ENCODE measurements around the gene RBPJL.

GRCh38 chr20:45258259-45258658 lies 48.4 kb upstream of the RBPJL start:
- TF ChIP-seq NANOG (IDR thresholded peaks at IDR 0.05; ENCODE audit: insufficient read depth, low read depth, low read length, poor library complexity, severe bottlenecking): no peak
- no peak for TF ChIP-seq USF2 (IDR thresholded peaks at IDR 0.05; ENCODE audit: low read length)
- TF ChIP-seq CTCF (IDR thresholded peaks at IDR 0.05; ENCODE audit: control extremely low read depth in 1 of 3, insufficient read depth in 1 of 3, low read depth in 1 of 3, low read length in 3 of 3): no peak
- no peak for TF ChIP-seq POLR2A (IDR thresholded peaks at IDR 0.05; ENCODE audit: control extremely low read depth in 1 of 2, low read depth in 2 of 2, low read length in 2 of 2)
- TF ChIP-seq RFX5 (IDR thresholded peaks at IDR 0.05; ENCODE audit: borderline replicate concordance, low read depth, low read length): no peak
